Frontal cortex (tissue), 4 donors: ENCODE data around the gene METAP1. TPM values are rescaled to one million over a fixed set of nuclear protein-coding genes. Genes with fewer than 3 reads are reported as not detected.
A peak's percentile ranks its signal among the peaks of the same experiment; 100 is the strongest.
"Not testable (repeated sequence)": the region's sequence is repeated elsewhere in the genome, so short reads cannot be mapped to it uniquely, and the experiment has no call there.

Experiments used
- DNase-seq, 2 donors: peaks; one replicate each; pipeline ENCODE4 v3.0.0; 2012; ENCODE audit warnings: low spot score in 2 of 2
- FAIRE-seq: peaks from 2 replicates; lab custom pipeline; 2012; peaks lifted over from hg19 to GRCh38; lab: Jason Lieb, UNC
- total RNA-seq: library from RNA; depleted of rRNA; stranded (reverse); fragments of >200 nt; gene quantifications from one replicate; pipeline ENCODE4 v1.2.3, GENCODE V29; 2014
- donor health status: control.
- donor health status: control.
- donor health status: control.

Gene METAP1
- total RNA-seq, 1 donor from 2014 or later: 22.0 TPM

- FAIRE-seq: no peak
- peak; percentile 13 to 23 for DNase-seq
Measured at GRCh38 chr4:98996056-98996764, 689 bp downstream of the METAP1 start.

- no peak for DNase-seq
- no peak for FAIRE-seq
Measured at GRCh38 chr4:98996765-98997068, 1.2 kb downstream of the METAP1 start.

- no peak for FAIRE-seq
- no peak for DNase-seq
Measured at GRCh38 chr4:98997166-98997565, 1.6 kb downstream of the METAP1 start.

GRCh38 chr4:98998551-98998950 is 3.0 kb downstream of the METAP1 start:
- no peak for FAIRE-seq
- DNase-seq: no peak

- FAIRE-seq (no peak), DNase-seq (no peak)
Measured at GRCh38 chr4:99002279-99002678, 6.8 kb downstream of the METAP1 start.

GRCh38 chr4:99008051-99008450 is 12.5 kb downstream of the METAP1 start:
- no peak for DNase-seq
- FAIRE-seq: no peak

GRCh38 chr4:99011910-99012309 is 16.4 kb downstream of the METAP1 start:
- FAIRE-seq: no peak

GRCh38 chr4:99013402-99013843 is 17.9 kb downstream of the METAP1 start:
- DNase-seq: no peak
- FAIRE-seq: no peak

More at GRCh38 chr4:99011910-99012309, 16.4 kb downstream of the METAP1 start:
- DNase-seq: no peak

- DNase-seq: no peak
- no peak for FAIRE-seq
Measured at GRCh38 chr4:99013884-99014523, 18.5 kb downstream of the METAP1 start.

GRCh38 chr4:99021386-99021785 is 25.9 kb downstream of the METAP1 start:
- FAIRE-seq: no peak
- DNase-seq: no peak

GRCh38 chr4:99022566-99022965 is 27.0 kb downstream of the METAP1 start:
- FAIRE-seq (no peak), DNase-seq (no peak)

GRCh38 chr4:99023800-99024251 is 28.3 kb downstream of the METAP1 start:
- FAIRE-seq, DNase-seq: not testable (repeated sequence)

GRCh38 chr4:99024481-99025275 is 29.2 kb downstream of the METAP1 start:
- no peak for DNase-seq
- no peak for FAIRE-seq

- no peak for FAIRE-seq
- DNase-seq: no peak
Measured at GRCh38 chr4:99025506-99025905, 30.0 kb downstream of the METAP1 start.

GRCh38 chr4:99027304-99027703 is 31.8 kb downstream of the METAP1 start:
- no peak for DNase-seq
- FAIRE-seq: no peak

- no peak for FAIRE-seq
- no peak for DNase-seq
Measured at GRCh38 chr4:99028187-99028586, 32.7 kb downstream of the METAP1 start.

- FAIRE-seq (peak; percentile 17), DNase-seq (no peak)
Measured at GRCh38 chr4:99029018-99029735, 33.7 kb downstream of the METAP1 start.

GRCh38 chr4:99029852-99030251 is 34.3 kb downstream of the METAP1 start:
- FAIRE-seq (no peak), DNase-seq (no peak)

- no peak for FAIRE-seq
- no peak for DNase-seq
Measured at GRCh38 chr4:99033956-99034355, 38.4 kb downstream of the METAP1 start.

- DNase-seq (no peak), FAIRE-seq (no peak)
Measured at GRCh38 chr4:99038213-99038612, 42.7 kb downstream of the METAP1 start.
